Left kidney (tissue), 2 donors: ENCODE measurements around the gene ALPI. TPM values are rescaled to one million over a fixed set of nuclear protein-coding genes. Genes with fewer than 3 reads are reported as not detected.
A peak's percentile ranks its signal among the peaks of the same experiment; 100 is the strongest.

ENCODE experiments used
- DNase-seq: peaks from one replicate; pipeline ENCODE4 v3.0.0-alpha.2; 2013
- polyA plus RNA-seq: library from polyadenylated mRNA; unstranded; fragments of 120-200 nt; gene quantifications from one replicate; pipeline ENCODE4 v1.2.1, GENCODE V29; 2013; ENCODE audit not compliant: insufficient read length

The ALPI gene
- polyA plus RNA-seq, 1 donor, result 0.10 TPM

DNA sequence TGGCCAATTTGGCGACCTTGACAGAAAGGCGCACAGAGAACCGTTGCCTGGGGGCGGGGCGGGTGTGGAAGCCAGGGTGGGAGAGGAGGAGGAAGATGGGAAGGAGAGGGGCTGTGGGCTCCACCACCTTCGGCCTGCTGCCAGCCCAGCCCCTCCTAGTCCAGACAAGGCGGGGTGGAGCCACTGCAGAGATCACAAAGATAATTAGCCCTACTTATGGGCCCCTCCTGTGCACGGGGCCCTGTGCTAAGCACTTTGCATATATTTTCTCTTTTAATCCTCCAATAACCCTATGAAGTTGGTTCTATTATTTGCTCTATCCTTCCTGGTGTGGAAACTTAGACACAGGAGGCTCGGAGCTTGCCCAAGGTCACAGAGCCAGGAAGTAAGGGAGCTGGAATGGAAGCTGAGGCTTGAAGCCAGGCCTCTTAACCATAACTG is 45.4 kb downstream of the ALPI start:
- no peak for DNase-seq

DNA sequence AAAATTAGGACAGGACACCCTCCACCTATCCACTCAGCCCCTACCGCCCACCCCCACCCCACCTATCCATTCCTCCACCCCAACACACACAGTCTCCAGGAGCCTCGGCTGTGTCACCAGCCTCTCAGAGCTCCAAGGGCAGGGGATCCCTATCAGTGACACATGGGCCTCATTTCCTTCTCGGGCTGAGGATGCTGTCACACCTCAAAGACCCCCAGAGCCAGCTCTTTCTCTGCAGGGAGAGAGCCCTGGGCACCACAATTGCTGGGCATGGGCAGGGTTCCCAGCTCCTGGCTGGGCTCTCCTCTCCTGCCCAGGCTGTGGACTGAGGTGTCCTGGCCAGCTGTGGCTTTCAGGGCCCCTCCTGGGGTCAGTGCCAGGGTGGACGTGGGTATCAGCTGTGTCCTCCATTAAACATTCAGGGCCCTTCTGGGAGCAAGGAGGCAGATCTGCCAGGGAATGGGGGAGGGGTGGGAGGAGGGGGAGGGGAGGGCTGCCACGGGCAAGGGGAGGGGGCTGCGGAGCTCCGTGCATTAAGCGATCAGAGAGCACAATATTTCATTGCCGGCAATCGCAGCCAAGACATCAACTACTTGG is 45.9 kb downstream of the ALPI start:
- no peak for DNase-seq

DNA sequence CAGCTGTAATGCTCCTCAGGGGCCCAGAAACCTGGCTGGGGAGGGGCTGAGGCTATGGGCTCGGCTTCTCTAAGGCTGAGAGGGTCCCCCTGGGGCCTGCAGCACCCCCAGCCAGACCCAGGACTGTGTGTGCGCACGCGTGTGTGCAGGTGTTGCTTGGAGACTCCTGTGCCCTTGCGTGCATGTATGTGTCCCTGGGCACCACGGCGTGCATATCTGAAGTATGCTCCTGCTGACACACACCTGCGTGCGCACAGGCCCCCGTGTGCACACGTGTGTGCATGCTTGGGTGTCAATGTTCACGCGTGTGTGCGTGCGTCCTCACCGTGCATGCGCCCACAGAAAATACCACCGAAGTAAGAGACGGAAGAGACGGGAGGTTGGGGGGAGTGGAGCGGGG is 46.6 kb downstream of the ALPI start:
- no peak for DNase-seq

DNA sequence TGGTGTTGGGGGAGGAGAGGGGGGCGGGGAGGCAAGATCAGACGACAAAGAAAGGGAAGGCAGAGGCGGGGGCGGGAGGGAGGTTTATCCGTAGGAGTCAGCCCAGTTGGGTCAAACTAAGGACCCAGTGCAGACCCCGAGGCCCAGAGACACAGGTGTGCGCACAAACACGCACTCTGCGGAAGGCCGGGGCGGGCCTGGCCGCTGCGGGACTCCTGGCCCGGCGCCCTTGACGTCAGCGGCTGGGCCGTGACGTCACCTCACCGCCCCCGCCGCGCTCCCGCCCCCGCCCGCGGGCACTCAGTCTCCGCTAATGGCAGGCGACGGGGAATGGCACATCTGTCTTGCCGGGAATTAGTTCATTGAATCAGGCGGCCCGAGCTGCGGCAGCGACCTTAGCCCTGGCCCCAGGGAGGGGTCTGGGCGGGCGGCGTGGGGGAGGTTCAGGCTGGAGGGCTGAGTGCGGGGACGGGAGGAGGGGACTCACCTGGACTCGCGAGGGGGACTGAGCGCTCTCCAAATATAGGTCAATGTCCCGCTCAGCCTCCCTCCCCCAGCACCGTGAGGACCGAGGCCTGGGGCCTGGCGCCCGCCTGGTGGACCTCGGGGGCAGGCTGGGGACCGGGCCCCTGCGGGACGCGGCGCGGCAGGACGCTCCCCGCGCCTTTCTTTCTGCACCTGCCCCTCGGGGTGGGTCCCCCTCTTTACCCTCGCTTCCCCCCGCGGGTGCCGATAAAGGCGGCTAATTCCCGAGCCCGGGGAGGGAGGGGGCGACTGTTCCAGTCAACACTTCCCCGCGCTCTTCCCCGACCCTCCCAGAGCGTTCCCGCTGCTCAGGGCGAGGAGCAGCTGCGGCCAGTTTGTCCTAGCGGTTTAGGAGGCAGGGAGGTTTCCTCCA is 47.2 kb downstream of the ALPI start:
- DNase-seq, result no peak

DNA sequence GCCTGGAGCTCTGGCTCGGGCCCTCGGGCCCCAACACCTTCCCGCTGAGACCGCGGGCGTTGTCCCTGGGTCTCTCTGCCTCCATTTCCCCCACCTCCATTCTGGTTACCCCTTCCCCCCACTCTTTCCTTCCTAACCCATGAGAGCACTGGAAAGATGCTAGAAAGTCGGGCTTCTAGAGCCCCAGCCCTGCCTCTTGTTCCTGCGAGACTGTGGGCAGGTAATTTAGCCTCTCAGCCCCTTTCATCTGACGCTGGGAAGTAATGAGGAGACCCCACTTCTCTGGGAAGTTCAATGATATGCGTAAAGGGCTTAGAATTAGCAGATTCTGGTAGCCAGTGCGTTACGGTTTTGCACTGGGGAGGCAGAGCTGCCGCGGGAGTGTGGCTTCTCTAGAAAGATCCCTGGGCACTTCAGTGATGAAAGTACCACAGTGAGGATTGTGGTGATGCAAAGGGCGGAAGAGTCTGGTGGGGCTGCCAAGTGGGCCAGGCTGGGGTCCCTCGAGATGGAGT is 47.9 kb downstream of the ALPI start:
- DNase-seq, result no peak

DNA sequence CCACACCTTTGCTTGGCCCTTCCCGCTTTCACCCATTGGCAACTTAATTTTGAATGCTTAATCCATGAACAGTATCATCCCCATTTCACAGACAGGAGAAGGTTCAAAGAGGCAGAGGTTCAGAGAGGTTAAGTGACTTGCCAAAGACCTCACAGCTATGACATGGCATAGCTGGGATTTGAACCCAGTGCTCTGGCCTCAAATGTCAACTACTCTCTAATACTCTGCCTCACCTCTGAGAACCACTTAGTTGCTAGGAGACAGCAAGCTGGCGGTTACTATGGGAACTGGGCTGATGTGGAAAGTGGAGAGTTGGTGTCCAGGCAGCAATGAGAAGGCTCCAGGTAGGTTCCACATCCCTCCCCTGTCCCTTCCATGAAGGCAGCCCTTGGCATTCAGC is 48.5 kb downstream of the ALPI start:
- no peak for DNase-seq

DNA sequence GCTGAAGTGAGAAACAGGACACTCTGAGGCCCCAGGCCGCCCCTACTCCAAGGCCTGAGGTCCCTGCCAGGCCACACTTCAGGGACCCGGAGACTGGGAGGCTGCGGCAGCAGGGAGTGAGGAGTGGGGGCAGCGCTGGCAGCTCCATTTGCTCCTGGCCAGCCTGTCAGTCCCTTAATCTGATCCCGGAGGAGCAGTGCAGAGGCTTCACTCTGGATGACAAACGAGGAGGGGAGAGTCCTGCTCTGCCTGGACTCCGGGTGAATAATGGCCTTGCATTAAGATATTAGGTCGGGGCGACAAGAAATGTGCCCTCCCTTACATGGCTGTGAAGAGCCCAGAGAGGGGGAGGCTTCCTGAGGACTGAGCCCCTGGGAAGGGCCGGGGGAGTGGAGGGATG is 49.9 kb downstream of the ALPI start:
- DNase-seq, result peak; percentile 71

DNA sequence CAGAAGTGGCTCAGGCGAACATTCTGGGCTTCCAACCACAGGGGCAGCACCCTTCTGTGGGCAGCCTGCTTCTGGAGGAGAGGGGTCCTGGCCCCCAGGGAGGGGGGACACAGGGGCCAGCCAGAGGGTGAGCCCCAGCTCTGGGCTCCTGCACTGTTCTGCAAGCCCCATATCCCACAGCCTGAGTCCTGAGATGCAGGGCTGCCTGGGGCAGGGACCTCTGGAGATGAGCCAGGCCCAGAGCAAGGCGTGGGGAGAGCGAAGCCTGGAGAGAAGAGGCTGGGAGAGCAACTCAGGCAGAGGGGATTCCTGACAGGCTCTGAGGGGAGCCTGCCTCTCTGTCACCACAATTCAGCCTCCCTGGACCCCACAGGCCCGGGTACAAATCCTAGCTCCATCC is 50.8 kb downstream of the ALPI start:
- DNase-seq, result no peak

DNA sequence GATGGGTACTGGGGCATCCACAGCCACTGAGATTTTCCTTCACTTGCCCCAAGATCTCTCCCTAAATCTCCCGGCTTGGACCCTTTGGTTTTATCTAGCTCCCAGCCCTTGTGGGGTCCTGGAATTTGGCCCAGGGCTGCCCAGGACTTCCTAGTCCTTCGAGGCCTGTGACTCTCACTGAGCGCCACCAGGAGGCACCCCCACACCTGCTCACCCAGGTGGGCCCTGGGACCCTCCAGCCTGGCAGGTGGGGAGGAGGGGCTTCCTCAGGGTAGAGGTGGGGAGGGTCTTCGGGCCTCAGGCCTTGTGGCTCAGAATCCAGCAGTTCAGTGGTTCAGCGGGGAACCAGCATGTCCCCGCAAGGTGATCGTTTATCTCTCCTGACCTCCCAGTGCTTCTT is 52.3 kb downstream of the ALPI start:
- no peak for DNase-seq

Other genes starting within 250 kb of the ALPI start
- not detected for gene ALPP, start 77.4 kb upstream of the ALPI start, polyA plus RNA-seq
- not detected for gene ALPG, start 49.3 kb upstream of the ALPI start, polyA plus RNA-seq
- 12.4 TPM for gene ECEL1, start 31.7 kb downstream of the ALPI start, polyA plus RNA-seq
- not detected for gene PRSS56, start 64.2 kb downstream of the ALPI start, polyA plus RNA-seq
- gene CHRND, start 70.0 kb downstream of the ALPI start, polyA plus RNA-seq, result 0.96 TPM
- gene CHRNG, start 83.5 kb downstream of the ALPI start, polyA plus RNA-seq, result 1.5 TPM
- gene TIGD1, start 94.4 kb downstream of the ALPI start, polyA plus RNA-seq, result 14.2 TPM
- 105 TPM for gene EIF4E2, start 94.5 kb downstream of the ALPI start, polyA plus RNA-seq
- gene EFHD1, start 177.5 kb downstream of the ALPI start, polyA plus RNA-seq, result 55.4 TPM
- gene GIGYF2, start 241.2 kb downstream of the ALPI start, polyA plus RNA-seq, result 73.4 TPM